HG02571 (cell line): ENCODE data around the gene DNMT3A.

Experiments used
- ATAC-seq: cut with Tn5 transposase; IDR thresholded peaks from one replicate; pipeline ENCODE4 v1.9.1; 2021; ENCODE audit warnings: mild to moderate bottlenecking, moderate library complexity; ENCODE audit not compliant: unreplicated experiment

DNMT3A gene

DNA sequence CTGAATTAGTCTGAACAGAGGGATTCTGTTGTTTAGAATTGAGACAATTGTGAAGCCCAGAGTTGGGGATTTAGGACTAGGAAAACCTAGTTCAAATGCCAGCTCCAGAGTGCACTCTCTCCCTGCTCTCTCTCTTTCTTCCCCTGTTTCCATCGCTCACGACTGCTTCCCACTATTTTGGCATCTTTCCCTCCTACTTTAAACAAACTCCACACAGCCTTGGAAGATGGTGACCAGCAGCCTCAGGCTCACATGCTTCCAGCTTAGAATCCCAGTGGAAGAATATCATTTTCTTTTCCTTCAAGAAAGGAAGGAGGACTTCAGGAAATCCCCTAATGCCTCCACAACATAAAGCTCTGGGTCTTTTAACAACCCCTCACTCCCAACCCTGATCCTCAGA, 6.1 kb upstream of the DNMT3A start:
- no peak for ATAC-seq

DNA sequence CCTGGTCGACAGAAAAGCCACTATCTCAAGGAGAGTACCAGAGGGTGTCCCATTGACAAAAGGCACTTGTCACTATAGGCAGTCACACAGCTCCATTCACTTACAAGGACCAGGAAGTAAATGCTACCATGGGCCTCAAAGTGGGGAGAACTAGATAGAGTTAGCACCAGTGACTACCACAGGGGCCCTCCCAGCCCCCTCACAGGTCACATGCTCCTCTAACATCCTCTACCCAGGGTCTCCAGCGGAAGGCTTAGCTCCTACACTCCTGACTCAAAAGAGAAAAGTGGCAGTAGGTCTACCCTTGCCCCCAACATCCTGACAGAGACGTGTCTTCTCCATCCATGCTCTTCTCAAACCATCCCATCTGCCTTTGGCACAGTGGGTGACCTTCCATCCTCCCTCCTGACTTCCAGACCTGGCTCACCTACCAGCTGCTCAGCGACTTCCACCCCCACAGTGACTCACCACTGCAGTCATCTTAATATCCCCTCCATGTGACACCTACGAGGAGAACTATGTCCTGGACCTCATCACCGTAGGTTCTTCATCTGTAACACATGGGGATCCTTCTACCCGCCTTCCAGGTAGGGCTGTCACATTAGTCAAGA, 5.6 kb upstream of the DNMT3A start:
- ATAC-seq: no peak

DNA sequence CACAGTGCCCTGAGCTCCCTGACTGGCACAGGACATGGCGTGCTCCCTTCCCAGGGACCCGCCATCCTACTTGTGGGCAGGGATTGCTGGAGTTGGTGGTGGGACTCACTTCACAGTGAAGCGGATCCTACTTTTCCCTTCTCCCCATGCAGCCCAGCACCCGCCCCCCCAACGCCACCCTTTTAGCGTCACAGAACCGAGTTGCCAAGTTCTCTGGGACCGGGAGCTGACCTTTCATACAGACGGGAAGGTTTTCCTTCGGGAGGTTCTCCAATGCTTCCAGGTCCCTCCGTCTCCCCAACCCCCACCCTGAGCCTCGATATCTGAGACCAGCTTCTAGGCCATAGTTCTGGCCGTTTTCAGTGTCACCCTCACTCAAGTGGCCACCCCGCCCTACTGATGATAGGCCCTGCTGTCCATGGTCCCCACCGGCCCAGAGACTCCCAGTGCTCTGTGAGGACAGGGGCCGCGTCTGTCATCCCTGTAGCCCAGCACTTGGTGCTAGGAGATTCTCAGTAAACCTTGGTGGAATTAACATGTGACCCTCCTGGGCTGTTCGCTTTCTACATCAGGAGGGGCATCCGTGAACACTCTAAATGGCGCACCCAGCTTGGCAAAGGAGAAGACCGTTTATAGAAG, 1.6 kb upstream of the DNMT3A start:
- no peak for ATAC-seq

DNA sequence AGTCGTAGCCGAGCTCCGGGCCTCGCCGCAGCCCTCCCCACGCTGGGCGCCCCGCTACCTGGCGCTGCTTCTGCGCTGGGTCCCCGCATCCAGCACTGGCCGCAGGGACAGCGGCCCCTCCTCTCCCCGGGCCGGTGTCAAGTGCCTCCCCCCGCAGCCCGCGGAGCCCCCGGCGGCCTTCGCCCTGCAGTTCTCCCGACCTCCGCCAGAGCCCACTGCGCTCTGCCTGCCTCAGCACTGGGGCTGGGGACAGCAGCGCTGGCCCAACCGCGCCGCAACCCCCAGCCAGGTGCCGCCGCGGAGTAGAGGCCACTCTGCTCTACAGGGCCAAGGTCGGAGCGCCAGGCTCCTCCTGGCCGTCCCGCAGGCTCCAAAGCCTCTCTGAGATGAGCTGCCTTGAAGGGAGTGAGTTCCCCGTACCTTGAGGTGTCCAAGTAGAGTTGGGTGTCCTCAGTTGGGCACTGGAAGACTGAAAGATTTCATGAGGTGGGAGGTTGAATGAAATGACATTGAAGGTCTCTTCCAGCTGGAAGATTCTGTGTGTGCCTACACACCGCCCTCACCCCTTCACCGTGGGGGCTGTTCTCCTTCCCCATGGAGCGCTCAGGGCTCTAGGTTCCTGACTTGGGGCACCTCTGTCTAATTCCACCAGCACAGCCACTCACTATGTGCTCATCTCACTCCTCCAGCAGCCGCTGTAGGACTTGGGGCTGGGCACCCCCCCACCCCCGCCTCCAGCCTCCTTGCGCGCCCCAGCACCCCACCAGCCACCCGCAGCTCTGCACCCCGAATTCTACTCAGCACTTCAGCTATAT, 854 bp upstream of the DNMT3A start:
- ATAC-seq: peak; percentile 72

DNA sequence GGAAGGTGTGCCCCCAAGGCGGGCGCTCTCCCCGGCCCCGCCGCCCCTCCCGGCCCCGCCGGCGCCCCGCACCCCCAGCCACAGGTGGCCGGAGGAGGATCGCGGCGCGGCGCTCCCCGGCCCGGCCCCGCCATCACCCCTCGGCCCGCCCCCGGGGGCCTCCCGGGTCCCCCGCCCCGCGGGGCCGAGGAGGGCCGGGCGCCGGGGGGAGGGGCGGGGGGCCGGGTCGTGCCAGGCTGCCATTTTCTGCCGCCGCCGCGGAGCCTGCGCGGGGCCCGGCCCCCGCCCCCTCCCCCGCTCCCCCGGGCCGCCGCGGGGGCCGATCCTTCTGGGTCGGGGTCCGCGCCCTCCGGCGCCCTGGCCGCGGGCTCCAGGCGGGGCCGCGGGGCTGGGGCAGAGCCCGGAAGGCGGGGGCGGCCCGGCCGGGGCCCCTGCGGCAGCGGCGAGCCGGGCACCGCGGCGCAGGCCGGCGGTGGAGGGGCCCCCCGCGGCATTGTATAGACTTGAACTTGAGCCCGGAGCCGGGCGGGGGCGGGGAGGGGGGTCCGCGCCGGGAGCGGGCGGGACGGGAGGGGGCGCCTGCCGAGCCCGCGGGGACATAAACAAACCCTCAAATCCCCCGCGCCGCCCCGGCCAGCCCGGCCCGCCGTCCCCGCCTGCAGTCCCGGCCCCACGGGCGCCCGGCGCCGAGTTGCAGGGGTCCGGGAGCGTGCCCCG, 556 bp downstream of the DNMT3A start:
- peak; percentile 22 for ATAC-seq

DNA sequence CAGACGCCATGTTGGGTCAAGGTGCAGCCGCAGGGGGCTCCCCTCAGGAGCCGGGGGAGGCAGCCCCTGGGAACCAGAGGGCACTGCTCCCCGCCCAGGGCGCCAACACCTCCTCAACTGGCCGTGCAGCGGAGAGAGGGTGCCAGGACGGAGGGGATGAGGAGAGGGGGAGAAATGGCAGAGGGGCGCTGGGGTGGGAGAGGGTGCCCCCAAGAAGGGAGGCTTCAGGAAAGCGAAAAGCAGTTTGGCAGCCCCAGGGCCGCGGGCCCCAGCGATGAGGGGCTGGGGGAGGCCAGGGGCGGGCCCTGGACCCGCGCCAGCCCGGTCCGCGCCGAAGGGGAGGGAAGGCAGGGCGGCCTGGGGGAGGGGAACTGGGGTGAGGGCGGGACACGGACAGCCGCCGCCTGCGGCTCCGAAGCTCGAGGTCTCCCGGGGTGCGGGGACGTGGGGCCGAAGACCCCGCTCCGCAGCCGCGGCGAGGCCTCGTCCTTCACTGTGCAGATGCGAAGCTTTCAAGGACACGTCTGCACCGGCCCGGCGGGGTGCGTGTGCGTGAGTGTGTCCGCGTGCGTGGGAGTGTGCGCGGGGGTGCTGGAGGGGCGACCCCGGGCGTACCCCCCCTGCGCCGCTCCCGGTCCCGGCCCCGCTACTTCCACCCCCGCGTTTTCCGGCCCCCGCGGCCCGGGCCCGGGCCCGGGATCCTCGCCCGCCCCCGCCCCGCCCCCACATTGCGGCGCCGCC, 1.4 kb downstream of the DNMT3A start:
- no peak for ATAC-seq

DNA sequence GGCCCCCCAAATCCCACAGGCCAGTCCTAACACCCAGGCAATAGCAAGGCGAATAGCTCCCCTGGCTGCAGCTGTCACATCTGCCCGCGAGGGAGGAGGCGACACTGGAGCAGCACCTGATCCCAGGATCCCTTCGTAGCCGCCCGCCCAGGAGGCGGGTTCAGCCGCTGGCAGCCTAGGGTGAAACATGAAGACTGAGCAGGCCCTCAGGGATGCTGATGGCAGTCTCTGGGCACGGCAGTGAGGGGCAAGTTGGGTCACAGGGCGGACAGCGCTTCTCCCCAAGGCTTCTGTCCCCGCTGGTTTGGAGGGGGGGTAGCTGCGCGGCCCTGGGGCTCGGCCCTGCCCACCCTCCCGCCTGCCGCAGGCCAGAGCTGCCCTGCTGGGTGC, 1.9 kb downstream of the DNMT3A start:
- no peak for ATAC-seq

DNA sequence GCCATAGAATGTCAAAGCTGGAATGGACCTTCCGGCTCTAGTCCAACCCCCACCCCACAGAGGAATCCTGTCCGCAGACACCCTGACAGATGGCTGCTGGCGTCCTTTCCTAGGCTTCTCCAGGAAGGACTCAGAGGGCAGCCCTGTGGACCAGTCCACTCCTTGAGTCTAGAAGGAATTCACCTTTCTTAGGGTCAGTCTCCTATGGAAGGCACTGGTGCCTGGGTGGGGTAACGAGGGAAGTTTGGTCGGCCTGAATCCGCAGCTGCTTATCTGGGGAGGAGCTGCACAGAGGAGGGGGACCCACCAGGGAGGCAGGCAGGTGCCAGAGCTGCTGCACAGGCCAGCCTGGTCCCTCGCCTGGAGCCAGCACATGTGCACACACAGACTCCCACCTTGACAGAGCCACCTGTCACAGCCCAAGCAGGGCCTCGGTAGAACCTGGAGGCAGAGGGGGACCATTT, 2.5 kb downstream of the DNMT3A start:
- ATAC-seq: no peak

DNA sequence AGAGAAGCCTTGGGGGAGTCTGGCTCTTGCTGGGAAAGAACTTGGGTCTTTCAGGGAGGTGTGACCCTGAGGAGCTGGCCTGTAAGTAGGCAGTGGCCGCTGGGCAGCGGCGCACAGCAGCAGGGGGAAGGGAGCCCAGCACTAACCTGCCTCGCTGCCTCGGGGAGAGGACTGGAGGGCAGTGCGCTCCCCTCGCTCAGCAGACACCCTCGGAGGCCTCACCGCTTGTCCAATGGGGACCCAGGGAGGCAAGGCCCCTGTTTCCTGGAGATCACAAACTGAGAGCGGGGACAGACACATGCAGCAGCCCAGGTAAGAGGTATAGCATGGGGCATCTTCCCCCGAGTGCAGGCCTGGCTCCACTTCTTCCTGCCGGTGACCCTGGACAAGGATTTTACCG, 3.3 kb downstream of the DNMT3A start:
- ATAC-seq: no peak

DNA sequence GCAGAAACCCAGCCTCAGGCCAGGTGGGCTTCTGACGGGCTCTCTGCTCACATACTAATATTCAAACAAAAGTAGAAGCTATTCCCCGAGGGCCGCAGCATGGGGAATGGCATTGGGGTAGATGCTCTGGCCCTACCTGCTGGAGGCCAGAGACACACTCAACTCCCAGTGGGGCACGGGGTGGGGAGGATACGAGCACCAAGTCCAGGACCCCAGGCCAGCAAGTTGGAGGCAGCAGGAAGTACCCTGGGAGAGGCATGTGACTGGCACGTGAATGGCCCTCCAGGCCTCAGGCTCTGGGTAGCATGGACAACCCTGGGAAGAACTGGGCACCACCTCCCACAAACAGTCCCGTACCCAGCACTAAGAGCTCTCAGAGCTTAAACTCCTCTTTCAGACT, 3.8 kb downstream of the DNMT3A start:
- ATAC-seq: no peak

DNA sequence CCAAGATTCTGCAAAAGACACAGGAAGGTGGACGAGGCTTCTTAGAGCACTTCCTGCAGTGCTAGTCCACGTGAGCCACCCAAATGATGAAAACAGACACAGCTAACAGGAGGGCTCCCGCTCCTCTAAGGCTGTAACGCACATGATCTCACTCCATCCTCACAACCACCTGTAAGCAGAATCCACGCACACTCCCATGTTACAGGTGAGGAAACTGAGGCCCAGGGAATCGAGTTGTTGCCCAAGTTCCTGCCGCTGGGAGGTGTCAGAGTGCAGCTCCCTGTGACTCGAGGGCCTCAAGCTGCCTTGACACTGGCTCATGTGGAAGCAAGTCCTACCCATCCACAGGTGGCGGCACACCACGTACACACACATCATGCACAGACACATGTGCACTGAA, 4.4 kb downstream of the DNMT3A start:
- ATAC-seq: no peak

DNA sequence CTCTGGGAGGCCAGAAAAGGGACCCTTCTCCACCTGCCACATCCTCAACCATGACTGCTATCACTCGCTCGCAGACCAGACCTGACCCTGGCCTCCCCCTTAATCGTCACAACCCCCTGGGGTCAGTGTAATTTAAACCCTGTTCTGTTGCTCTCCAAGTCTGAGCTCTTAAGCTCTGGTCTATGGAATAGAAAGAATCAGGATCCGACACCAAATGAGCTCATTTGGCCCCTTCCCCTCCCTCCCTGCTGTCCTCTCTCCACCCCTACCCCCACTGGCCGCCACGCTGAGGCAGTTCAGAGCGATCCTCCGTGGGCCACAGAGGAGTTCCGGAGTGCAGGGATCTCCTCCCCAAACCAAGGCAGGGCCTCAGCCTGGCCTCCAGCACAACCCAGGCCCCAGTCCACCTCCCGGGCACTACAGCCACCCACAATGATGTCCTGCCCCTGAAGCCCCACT, 5.3 kb downstream of the DNMT3A start:
- ATAC-seq: no peak

DNA sequence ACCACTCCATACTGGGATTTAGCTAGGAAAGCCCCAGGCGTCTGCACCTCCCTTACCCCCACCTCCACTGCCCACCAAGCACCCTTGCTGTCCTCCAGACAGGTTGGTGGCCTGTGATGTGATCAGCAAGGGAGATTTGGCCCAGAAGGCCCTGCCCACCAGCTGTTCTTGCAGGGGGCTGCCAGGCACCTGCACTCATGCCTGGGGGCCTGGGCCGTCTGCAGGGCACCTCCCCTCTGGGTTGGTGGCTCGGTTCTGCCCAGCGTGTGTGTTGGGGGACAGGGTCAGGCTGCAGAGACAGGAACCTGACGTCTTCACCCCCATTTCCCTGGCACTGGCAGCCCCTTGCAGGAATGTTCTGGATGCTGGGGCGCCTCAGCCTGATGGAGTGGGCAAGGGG, 5.8 kb downstream of the DNMT3A start:
- no peak for ATAC-seq

DNA sequence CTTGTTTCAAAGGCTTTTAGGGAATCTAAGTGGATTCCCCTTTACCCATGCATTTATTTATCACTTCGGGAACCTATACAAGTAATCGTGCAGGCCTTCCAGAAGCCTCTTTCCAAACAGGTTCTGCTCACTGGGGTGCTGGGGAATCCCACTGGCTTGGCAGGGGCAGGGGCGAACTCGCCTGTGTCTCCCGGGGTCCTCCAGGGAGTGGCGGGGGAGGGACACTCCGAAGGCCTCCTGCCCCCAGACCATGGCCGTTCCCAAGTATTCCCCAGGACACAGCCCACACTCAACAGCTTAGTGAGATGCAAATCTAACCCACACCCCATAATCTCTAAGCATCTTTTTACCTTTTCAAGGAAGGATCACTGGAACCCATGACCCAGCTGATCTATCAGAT, 6.5 kb downstream of the DNMT3A start:
- no peak for ATAC-seq

DNA sequence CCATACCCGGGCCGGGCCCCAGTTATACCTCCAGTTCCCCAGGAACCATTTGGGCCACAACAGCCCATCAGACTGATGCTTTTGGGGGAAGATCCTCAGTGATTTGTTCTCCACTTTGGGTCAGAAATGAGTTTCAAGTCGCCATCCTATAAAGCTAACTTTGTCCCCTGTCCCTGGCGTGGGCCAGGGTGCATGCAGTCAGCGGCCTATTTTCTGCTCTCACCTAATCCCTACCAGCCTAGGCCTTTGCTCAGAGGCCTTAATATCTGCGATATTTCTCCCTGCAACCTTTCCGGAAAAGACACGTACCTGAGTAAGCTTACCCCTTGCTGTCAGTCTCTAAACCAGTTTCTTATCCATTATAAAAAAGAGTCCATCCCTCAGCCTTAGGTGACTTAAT, 7.2 kb downstream of the DNMT3A start:
- no peak for ATAC-seq

DNA sequence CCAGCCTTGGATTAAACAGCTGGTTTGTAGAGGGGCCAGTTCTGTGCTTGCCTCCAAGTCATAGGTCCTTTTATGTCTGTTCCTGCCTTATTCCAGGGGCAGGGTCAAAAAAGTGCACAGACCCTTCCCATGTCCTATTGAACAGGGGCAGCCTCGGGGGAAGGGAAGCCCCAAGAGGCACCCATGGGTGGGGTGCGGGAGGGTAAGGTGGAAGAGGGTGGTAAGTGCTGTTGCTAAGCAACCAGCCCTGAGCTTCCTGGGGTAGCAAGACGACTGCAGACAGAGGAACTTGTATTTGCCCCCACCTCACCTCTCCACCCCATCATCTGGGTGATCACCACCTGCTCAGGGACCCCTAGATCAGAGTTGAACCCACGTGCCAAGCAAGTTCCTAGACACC, 7.7 kb downstream of the DNMT3A start:
- no peak for ATAC-seq

DNA sequence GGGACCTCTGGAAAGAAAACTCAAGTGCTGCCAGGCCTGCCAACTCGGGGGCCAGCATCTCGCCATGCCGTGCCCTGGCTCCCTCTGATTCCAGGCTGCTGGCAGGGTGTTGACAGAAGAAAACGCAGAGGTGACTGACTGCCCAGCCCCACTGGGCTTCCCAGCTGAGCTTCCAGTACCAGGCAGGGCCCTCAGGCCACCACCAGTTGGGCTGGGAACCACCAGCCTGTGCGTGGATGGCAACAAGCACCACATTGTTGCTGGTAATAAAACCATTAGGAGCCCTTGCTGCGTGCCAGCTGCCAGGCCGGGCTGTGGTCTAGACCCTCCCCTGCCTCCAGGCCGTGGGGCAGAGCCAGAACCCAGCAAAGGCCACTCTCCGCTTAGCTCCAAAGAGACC, 9.2 kb downstream of the DNMT3A start:
- ATAC-seq: no peak

DNA sequence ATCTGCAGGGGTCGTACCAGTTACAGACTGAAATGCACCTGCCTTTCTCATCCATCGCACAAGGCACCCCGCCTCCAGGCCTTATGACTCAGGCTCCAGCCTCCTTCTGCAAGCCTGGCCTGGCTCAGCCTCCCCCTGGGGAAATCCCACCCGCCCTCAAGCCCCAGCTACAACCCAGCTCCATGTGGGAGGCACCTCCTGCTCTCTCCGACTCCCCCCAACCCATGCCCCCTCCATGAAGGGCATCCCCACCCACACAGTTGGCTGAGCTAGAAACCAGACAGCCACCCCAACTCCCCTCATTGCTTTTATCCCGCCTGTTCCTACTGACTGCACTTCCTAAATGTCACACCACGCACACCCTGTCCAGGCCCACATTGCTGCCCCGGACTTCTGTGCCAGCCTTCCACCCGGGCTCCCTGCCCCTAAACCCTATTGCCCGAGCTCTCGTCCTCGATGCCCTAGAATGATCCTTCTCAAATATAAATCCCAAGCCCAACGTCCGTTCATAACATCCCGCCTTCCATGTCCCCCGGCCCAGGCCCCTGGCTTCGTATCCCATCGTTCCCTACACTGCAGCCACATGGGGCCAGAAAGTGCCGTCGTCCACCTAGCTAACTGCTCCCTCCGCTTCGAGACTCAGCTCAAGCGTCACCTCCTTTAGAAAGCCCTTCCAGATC, 9.9 kb downstream of the DNMT3A start:
- ATAC-seq: no peak

DNA sequence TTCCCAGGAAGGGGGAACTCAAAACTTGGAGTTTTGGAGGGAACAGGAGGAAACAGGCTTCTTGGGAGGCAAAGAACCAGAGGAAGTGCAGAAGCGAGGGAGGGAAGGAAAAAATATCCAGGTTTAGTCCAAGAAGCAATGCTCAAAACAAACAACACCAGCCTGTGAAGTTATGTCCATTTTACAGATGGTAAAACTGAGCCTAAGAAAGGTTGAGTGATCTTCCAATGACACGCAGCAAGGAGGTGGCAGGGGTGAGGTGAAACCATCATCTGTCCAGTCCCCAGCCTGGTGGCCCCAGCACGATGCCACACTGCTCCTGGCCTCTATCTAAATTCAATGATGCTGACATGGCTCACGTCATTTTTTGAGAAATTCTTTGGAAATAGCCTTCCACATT, 10.8 kb downstream of the DNMT3A start:
- ATAC-seq: no peak

DNA sequence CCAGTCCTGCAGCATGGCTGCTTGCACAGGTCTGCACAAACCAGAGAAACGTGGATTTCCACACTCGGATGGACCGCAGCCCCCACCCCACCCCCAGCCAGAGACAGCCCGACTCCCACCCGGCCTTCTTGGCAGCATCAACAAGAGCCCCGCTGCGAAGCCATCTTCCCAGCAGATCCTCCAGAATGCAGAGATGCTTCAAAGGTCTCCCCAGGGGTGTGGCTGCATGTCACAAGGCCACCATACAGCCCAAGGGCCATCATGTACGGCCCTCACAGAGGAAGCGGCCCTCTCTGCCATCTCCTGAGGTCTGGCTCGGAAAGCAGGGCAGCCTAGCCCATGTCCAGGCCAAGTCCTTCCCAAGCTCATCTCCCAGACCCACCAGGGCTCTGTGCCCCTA, 11.5 kb downstream of the DNMT3A start:
- ATAC-seq: no peak
